Epidermal melanocyte (primary cell): ENCODE measurements around the gene MVK.

ENCODE experiments used
- DNase-seq: peaks from one replicate; pipeline ENCODE4 v3.0.0; 2011; ENCODE audit warnings: low spot score; ENCODE audit not compliant: insufficient read length

Gene MVK

DNA sequence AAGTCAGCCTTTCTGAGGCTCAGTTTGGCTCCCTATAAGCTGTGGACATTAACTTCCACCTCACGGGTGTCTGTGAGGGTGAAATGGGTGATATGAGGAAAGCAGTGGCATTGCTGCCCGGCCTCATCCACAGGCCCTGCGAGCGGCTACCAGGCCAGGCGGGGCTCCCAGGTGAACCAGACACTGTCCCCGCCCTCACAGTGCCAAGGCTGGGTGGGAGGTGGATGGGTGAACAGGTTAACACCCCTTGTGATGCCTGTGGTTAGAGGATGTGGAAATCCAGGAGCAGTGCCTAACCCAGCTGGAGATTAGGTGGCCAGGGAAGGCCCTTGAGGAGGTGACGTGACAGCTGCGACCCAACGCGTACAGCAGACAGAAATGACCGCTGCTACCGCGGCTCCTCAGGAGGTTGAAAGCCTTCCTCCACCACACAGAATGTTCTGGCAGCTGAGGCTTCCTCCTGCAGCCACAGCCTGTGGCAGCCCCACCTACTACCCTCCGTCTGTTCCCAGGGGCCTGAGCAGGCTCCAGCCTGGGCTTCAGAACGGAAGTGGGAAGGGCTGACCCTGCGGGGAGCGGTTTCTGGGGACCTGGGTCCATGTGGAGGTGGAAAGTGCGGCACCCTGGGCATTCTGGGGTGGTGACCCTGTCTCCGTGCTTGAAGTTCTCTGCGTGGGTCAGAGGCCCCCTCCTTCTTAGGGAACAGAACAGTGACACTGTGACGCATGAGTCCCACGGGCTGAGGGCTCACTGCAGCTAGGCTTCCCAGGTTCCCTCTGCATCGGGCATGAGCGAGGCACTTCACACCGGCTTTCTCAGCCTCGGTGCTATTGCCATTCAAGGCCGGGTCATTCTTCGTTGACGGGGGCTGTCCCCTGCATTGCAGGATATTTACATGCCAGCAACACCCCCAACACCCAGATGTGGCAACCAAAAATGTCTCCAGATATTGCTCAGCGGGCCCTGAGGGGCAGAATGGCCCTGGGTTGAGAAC lies 10.0 kb upstream of the MVK start:
- no peak for DNase-seq

DNA sequence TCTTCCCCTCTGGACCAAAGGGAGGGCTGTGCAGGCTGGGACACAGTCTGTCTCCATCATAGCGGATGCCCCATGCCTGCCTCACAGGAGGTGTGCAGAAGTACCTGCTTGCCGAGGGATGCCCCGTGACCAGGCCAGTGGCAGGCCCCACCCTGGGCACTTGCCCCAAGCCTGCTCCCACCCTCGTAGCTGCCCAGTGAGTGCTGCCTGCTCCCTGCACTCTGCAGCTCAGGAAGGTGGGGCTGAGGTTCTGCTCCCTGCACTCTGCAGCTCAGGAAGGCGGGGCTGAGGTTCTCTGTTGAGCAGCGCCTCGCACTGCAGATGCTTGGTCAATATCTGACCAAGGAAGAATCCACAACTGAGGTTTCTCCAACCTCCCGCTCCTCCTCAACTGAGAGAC lies 7.2 kb upstream of the MVK start:
- no peak for DNase-seq

DNA sequence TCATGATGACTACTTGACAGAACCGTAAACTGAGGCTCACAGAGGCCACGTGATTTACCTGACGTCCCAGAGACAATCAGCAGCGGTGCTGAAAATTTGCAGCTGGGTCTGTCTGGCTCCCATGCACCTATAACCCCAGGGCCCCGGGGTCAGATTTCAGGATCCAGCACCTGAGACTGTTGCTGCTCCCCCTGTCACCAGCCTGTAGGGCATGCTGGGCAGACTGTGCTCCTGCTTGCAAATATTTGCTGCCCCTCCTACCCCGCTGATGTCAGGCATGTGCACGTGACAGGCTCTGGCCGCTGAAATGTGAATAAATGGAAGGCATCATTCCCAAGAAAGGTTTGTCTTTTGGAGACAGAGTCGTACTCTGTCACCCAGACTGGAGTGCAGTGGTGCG lies 6.3 kb upstream of the MVK start:
- DNase-seq: no peak

DNA sequence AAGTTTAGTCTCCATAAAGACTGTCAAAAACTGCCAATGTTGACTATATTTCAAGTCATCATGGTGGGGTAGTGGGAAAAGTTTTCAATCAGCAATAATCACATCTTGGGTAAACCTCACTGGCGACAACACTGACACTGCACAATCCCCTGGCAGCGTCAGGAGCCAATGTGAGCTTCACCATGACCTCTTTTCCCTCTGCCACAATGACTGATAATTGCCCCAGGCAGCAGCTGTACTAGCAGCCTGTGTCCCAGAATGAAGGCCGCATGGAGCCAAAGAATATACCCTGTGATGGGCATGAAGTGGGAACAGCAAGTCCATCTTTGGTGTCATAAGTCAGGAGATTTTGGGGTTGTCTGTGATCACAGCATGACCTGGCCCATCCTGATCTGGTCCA lies 5.6 kb upstream of the MVK start:
- DNase-seq: no peak

DNA sequence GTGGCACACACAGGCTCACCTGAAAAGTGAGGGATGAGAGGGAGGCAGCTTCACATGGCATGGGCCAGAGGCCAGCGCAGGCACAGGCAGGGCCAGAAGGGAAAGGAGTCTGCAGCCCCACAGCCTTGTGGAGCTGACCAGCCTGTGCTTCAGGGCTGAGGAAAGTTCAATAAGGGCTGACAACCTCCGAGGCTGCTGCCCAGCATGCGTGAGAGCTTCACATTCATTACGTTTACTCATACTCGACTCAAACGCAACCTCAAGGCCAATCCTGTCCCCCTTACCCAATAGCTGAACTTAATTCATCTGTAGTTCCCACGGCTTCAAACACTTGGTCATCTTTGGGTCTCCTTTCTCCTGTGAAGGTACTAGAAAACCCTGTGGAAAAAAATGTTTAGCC lies 5.1 kb upstream of the MVK start:
- no peak for DNase-seq

DNA sequence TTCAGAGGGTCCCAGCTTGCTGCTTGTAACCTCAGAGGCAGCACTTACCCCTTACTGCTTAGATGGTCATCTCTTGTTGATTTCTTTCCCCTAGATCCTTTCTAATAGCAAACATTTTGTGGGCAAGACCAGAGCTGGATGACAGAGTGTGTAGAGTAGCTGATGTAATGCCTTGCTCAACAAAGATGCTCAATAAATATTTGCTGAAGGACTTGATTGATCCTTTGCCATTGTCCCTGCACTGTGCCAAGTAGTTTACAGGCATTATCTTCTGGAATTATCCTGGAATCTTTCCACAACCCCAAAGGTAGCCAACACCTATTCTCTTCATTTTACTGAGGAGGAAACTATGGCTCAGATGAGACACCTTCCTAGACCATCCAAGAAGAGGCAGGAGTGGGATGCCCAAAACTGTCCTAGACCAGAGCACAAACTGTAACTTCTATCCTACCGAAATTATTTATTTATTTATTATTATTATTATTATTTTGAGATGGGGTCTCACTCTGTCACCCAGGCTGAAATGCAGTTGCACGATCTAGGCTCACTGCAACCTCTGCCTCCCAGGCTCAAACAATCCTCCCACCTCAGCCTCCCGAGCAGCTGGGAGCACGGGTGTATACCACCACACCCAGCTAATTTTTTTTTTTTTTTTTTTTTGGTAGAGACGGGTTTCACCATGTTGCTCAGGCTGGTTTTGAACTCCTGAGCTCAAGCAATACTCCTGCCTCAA lies 1.7 kb upstream of the MVK start:
- DNase-seq: no peak

DNA sequence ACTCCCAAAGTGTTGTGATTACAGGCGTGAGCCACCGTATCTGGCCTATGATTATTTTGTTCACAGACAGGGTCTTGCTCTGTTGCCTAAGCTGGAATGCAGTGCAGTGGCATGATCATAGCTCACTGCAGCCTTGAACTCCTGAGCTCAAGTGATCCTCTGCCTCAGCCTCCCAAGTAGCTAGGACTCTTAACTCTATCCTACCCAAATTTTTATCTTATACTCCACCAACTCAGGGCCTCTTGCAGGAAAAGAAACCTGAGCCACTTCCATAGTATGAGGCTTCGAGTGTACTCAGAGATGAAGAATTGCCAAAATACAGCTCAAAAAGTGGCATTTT lies 1.1 kb upstream of the MVK start:
- DNase-seq: no peak

DNA sequence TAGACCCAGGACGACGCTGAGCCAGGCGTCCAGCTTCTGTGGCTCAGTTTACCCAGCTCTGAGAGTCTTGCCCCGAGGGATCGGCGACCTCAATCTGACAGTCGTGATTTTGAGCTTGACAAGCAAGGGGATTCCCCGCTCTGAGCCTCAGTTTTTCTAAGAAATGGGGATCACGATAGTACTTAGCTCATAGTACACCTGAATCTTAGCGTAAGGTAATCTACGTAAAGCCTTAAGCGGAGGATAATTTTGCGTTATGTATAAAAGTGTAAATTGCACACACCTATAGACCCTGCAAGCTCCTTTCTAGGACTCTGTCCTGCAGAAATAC lies 285 bp downstream of the MVK start:
- DNase-seq: no peak

DNA sequence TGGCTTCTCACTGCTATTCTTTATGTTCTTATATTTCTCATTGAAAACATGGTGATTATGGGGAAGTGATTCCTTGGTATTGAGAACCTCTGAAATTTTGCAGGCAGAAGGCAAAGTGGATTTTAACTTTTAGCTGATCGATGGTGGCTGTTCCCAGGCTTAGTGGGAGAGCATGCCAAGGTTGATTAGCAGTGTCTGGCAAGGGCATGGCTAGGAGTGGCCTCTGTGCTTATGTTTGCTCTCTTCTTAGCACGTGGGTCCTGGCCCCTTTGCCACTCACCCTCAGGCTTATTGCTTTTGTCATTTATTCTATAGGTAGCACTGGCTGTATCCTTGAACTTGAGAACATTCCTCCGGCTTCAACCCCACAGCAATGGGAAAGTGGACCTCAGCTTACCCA lies 2.1 kb downstream of the MVK start:
- DNase-seq: no peak

DNA sequence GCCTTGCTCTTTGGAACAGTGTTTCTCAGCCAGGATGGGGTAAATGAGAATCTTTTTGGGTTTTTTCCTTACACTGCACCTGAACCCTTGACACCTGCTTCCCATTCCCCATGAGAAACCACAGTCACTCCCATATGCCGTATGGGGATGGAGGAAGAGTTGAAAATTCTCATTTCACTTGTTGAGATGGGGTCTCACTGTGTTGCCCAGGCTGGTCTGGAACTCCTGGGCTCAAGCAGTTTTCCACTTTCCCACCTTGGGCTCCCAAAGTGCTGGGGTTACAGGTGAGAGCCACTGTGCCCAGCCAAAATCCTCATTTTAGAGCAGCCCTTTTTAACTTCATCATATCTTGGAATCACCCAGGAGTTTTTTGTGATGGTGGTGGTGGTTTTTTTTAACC lies 3.7 kb downstream of the MVK start:
- DNase-seq: no peak

DNA sequence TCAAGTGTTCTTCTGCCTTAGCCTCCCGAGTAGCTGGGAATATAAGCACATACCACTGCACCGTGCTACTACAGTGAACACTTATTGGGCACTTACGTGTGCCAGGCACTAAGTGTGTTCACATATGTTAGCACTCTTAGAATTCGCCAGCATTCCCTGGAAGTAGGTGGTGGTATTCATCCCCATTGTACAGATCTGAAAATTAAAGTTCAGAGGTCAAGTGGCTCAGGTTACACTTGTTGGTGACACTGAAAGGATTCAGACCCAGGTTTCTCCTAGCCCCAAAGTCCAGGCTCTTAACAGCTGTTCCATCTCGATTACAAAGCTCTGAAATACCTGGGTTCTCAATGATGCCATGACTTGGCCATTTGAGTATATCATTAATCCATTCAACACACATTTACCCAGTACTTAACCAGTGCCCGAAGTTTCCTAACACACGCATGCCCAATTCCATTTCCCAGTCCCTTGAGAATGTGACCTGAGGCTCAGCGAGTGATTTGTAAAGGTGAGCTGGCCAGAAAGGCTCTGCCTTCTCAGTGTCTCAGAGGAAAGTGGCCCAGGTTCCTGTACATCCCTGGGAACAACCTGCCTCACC lies 4.8 kb downstream of the MVK start:
- no peak for DNase-seq

DNA sequence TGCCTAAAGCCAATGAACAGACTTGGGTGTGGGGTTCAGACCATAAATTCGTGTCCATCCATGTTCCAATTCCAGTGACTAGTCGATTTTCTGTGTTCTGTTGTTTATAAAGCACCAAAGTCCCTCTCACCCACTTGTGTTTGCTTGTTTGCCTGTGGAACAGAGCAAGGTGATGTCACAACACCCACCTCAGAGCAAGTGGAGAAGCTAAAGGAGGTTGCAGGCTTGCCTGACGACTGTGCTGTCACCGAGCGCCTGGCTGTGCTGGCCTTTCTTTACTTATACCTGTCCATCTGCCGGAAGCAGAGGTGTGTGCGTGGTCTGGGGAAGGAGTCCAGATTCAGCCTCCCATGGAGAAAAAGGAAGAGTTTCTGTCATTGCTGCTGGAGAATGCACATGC lies 6.0 kb downstream of the MVK start:
- DNase-seq: no peak

DNA sequence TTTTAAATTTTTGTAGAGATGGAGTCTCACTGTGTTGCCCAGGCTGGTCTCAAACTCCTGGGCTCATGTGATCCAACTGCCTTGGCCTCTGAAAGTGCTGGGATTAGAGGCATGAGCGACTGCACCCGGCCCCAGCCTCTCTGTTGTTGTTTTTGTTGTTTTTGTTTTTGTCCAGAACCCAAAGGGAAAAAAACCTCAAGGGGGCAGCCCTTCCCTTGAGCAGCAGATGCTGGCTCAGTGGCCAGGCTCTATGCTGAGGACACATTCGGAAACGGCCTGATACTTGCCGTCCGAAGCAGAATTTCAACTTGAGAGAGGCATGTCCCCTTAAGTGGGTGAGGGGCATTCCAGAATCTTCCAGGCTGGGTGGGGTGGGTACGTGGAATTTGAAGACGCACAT lies 6.7 kb downstream of the MVK start:
- DNase-seq: no peak

DNA sequence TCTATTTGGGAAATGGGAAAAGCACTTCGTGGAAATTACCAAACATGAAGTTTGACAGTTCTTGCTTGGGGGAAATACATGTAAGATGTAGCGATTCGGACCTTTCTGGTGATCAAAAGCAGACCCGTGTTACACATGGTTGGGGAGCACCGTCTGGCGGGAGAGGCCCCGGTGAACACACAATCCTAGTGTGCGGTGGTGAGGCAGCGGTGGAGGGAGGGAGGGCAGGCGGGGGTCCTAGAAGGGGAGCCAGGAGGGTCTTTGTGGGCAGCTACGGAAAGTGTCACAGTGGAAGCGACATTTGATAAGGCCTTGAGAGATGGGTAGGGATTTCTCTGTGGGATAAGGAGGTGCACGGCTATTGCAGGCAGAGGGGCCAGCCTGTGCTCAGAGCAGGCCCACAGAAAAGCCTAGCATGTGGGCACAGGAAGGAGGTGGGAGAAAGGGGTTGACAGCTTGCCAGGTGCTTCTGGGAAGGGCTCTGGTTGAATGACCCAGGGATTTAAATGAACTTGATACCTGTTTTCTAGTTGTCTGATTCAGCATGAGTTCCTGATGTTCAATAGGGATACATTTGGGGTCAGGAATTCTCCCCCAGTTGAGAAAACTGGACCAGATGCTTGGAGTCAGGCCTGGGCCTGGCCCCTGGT lies 7.2 kb downstream of the MVK start:
- no peak for DNase-seq

DNA sequence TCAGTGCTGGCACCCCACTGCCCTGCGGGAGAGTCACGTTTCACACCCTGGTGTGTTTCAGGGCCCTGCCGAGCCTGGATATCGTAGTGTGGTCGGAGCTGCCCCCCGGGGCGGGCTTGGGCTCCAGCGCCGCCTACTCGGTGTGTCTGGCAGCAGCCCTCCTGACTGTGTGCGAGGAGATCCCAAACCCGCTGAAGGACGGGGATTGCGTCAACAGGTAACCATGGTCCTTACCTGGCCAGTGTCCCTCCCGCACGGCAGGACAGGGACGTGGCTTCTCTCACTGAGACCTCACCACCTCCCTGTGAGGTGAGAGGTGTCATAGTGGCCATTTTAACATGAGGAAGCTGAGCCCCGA lies 7.7 kb downstream of the MVK start:
- no peak for DNase-seq

DNA sequence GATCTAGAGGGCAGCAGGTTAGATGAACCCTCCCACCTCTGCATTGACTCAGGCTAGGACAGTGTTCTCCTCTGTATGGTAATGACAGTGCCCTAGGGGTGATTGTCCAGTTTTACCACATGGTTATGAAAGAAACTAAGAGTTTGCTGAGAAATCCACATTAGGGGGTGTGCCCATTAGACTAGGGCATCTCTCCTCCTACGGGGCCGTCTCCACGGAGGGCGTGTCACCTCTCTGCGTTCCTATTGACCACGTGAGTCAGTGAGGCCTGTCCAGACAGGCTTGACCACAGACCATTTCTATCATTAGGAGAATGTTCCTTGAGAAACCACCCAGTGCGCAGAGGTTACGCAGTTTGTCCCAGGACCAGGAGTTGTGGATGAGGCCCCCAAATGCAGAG lies 8.3 kb downstream of the MVK start:
- DNase-seq: peak; percentile 62

DNA sequence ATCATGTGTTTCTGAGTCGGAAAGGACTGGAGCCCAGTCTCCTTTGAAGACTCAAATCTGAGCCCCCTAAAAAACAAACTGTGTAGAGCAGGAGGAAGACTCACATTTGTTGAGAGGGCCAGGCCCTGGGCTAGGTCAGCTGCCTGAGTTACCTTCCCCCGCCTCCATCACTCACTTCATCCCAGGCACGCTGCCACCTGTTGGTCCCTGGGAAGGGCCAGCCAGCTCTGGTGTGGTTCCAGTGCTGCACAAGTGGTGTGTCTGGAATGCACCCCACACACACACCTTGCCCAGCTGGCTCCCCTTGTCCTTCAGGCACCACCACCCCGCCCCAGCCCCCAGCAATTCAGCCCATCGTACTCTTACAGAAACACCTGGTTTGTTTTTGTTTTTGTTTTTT lies 9.0 kb downstream of the MVK start:
- no peak for DNase-seq

DNA sequence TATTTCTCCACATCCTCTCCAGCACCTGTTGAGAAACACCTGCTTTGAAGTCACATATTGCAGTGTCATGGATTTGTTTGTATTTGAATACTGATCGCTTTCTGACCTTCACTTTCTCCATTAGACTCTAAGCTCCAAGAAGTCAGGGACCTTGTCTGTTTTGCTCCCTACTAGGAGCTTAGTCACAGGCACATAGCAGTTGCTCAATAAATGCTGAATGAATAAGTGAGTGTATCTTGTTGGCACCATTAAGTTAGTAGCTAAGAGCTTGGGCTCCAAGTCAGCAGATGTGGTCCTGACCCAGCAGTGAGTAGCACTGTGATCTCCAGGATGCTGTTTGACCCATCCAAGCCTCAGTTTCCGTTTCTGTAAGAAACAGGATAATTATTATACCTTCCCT lies 10.1 kb downstream of the MVK start:
- no peak for DNase-seq

DNA sequence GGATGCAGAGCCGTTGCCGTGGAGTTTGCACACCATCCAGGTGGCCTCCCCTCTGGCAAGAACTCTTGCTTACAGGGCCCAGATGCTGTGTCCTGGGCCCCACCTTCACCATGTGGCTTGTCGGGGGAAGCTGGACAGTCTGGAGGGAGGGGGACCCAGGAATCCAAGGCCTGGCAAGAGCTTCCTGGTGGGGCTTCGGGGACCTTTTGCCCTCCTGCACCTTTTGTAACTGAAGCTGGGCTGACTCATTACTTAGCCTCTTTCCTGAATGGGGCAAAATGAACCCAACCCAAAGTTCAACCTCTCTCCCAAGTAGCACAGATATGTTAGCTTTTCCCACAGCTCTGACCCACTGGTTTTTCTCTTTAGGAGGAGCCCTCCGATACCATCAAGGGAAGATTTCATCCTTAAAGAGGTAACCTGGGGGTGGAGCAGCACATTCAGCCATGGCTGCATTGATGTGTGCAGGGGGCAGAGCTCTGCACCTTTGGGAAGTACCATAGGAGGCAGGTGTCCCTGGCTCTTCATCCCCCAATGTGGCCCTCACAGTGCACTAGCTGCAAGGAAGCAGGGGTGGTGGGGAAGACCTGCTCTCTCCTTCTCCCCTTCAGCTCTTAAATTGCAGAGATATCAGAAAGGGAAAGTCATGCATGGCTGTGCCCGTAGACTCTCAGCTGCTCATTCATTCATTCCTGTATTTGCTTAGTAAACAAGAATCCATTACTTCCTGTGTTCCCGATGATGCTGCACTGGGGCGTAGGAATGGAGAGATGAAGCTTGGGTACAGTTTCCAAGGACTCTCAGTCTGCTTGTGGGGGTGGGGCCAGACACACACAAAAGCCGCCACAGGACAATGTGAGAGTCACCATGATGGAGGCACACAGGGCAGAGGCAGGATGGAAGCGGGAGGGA lies 13.0 kb downstream of the MVK start:
- DNase-seq: no peak

DNA sequence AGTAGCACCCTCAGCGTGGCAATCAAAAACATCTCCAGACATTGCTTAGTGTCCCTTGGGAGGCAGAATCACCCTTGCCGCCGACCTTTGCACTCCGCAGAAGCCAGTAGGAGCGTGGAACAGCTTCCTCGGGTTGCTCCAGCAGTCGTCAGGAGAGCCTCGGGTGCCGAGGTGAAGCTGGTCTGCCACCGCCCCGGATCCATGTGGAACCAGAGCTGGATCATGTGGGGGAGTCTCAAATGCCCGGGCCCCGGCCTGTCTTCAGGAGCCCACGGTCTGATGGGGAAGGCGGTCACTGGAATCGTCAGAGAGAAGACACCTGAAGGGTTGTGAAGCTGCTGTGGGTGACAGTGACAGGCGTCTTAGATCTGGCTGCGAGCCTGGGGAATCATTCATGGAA lies 14.3 kb downstream of the MVK start:
- DNase-seq: no peak
